ENCODE results near the gene PTPRD. TPM values are rescaled to one million over a fixed set of nuclear protein-coding genes. Genes with fewer than 3 reads are reported as not detected.

The PTPRD gene
- total and polyA plus RNA-seq, 2 experiments from 2014 or later = 11.5 to 58.0 TPM

DNA sequence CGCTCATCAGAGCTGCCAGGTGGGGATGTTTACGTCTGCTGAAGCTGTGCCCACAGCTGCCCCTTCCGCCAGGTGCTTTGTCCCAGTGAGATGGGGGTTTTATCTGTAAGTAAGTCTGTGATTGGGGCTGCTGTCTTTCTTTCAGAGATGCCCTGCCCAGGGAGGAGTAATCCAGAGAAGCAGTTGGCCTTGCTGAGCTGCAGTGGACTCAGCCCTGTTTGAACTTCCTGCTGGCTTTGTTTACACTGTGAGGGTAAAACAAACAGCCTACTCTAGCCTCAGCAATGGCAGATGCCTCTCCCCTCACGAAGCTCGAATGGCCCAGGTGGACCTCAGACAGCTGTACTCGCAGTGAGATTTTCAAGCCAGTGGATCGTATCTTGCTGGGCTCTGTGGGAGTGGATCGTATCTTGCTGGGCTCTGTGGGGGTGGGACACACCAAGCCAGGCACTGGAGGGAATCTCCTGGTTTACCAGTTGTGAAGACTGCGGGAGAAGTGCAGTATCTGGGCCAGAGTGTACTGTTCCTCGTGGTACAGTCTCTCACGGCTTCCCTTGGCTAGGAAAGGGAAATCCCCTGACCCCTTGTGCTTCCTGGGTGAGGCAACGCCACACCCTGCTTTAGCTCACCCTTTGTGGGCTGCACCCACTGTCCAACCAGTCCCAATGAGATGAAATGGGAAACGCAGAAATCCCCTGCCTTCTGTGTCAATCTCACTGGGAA is 2283.1 kb downstream of the PTPRD start:
- Mint-ChIP-seq H3K27ac (no peak overlapping the region), H3K9me3 (no peaks in the 10 kb centered on the region), H3K36me3 (ENCODE audit: low read depth) (peaks cover 10% of the 10 kb centered on the region; the same call in 2 of the 3 replicates), H3K27me3 (ENCODE audit: insufficient read depth, low read depth, poor library complexity) (no peaks in the 10 kb centered on the region), H3K4me3 (no peak overlapping the region), H3K4me1 (no peaks in the 10 kb centered on the region; the same call in 1 of the 3 replicates)
- no peaks in the 10 kb centered on the region for H3K79me2 ChIP-seq (replicated peaks; ENCODE audit: insufficient read depth)
- H3K36me3 ChIP-seq (ENCODE audit: insufficient read depth) = no peaks in the 10 kb centered on the region
- H3K4me3 ChIP-seq = no peak overlapping the region
- no peak overlapping the region for H3K27ac ChIP-seq (ENCODE audit: low read depth)
- H3F3A ChIP-seq (replicated peaks; ENCODE audit: low read depth) = no peaks in the 10 kb centered on the region
- ATAC-seq (peak; percentile 84), DNase-seq (ENCODE audit: low spot score) (peak; percentile 37)
- H3K4me1 ChIP-seq (ENCODE audit: insufficient read depth) = no peaks in the 10 kb centered on the region
- no peak overlapping the region for H2AFZ ChIP-seq
- H3K27me3 ChIP-seq (ENCODE audit: insufficient read depth) = no peaks in the 10 kb centered on the region
- TF ChIP-seq EZH2phosphoT487 (IDR thresholded peaks at IDR 0.05; ENCODE audit: unreplicated experiment) = no peak
- H3K4me2 ChIP-seq = no peak overlapping the region
- H3K9me2 ChIP-seq (ENCODE audit: insufficient read depth) = 0 out of 2 replicates have a peak, but pooled peaks cover 6% of the 10 kb centered on the region
- no peaks in the 10 kb centered on the region for H4K20me1 ChIP-seq (replicated peaks; ENCODE audit: insufficient read depth)

DNA sequence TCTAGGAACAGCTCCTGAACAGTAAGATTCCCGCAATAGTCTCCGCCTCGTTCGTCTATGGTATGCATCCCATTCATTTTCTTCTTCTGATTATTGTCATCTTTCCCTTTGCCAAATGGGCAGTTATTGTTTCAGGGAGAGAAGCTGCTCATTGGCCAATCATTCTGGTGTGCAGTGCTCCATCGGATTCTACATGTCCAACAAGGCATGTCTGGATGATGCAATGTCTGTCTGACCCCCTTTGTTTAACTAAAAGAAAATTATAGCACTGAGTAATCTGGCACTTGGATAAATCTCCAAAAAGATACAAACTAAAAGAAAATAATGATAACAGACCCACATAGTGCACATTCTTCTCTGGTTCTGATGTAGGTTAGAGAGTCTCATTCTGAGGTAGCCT is 2297.6 kb downstream of the PTPRD start:
- Histone ChIP-seq H2AFZ (no peak overlapping the region), H3K27ac (ENCODE audit: low read depth) (no peak overlapping the region), H3K4me3 (no peak overlapping the region), H3K79me2 (replicated peaks; ENCODE audit: insufficient read depth) (no peaks in the 10 kb centered on the region), H3F3A (replicated peaks; ENCODE audit: low read depth) (no peaks in the 10 kb centered on the region), H3K4me1 (ENCODE audit: insufficient read depth) (no peaks in the 10 kb centered on the region), H3K36me3 (ENCODE audit: insufficient read depth) (no peaks in the 10 kb centered on the region), H3K27me3 (ENCODE audit: insufficient read depth) (no peaks in the 10 kb centered on the region), H4K20me1 (replicated peaks; ENCODE audit: insufficient read depth) (no peaks in the 10 kb centered on the region), H3K4me2 (no peak overlapping the region), H3K9me2 (ENCODE audit: insufficient read depth) (no peaks in the 10 kb centered on the region)
- no peak for ATAC-seq
- H3K36me3 Mint-ChIP-seq (ENCODE audit: low read depth) = no peaks in the 10 kb centered on the region
- TF ChIP-seq, protein P1, sequence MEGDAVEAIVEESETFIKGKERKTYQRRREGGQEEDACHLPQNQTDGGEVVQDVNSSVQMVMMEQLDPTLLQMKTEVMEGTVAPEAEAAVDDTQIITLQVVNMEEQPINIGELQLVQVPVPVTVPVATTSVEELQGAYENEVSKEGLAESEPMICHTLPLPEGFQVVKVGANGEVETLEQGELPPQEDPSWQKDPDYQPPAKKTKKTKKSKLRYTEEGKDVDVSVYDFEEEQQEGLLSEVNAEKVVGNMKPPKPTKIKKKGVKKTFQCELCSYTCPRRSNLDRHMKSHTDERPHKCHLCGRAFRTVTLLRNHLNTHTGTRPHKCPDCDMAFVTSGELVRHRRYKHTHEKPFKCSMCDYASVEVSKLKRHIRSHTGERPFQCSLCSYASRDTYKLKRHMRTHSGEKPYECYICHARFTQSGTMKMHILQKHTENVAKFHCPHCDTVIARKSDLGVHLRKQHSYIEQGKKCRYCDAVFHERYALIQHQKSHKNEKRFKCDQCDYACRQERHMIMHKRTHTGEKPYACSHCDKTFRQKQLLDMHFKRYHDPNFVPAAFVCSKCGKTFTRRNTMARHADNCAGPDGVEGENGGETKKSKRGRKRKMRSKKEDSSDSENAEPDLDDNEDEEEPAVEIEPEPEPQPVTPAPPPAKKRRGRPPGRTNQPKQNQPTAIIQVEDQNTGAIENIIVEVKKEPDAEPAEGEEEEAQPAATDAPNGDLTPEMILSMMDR (conservative IDR thresholded peaks at IDR 0.05; ENCODE audit: low read depth in 2 of 2) = no peak
- no peaks in the 10 kb centered on the region for H3K27me3 Mint-ChIP-seq (ENCODE audit: insufficient read depth, low read depth, poor library complexity)
- no peak overlapping the region for H3K4me3 Mint-ChIP-seq
- no peaks in the 10 kb centered on the region for H3K9me3 Mint-ChIP-seq
- DNase-seq (ENCODE audit: low spot score) = no peak
- no peak overlapping the region; the same call in 1 of the 2 replicates for H3K27ac Mint-ChIP-seq
- no peaks in the 10 kb centered on the region for H3K4me1 Mint-ChIP-seq

DNA sequence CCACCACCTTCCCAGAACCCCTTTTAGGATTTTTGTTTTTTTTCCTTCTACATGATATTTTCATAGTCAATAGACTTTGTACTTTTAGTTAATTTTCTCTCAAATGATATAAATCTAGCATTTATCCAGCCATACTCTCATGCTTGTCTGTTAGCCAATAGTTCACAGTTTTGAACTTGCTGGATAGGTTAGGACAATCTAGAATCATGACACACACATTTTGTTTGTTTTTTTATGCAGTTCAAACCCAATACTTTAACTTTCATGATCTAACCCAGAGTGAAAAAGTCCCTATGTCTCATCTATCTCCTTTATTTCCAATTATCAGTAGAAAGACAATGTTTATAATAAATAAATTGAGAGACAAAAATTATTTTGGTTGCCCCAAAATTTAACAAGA is 2303.5 kb downstream of the PTPRD start:
- Histone ChIP-seq H3K79me2 (replicated peaks; ENCODE audit: insufficient read depth) (no peaks in the 10 kb centered on the region), H3K27ac (ENCODE audit: low read depth) (no peak overlapping the region), H3K4me2 (no peak overlapping the region), H3K27me3 (ENCODE audit: insufficient read depth) (no peaks in the 10 kb centered on the region), H3K4me3 (no peak overlapping the region), H4K20me1 (replicated peaks; ENCODE audit: insufficient read depth) (no peaks in the 10 kb centered on the region), H3K9me2 (ENCODE audit: insufficient read depth) (no peaks in the 10 kb centered on the region), H3K4me1 (ENCODE audit: insufficient read depth) (no peaks in the 10 kb centered on the region), H3F3A (replicated peaks; ENCODE audit: low read depth) (no peaks in the 10 kb centered on the region), H2AFZ (no peak overlapping the region), H3K36me3 (ENCODE audit: insufficient read depth) (no peaks in the 10 kb centered on the region)
- Mint-ChIP-seq H3K4me1 (no peaks in the 10 kb centered on the region), H3K9me3 (no peaks in the 10 kb centered on the region), H3K27me3 (ENCODE audit: insufficient read depth, low read depth, poor library complexity) (peaks cover 3% of the 10 kb centered on the region), H3K36me3 (ENCODE audit: low read depth) (no peaks in the 10 kb centered on the region), H3K27ac (no peak overlapping the region), H3K4me3 (no peak overlapping the region)
- no peak for DNase-seq (ENCODE audit: low spot score)
- no peak for ATAC-seq
- TF ChIP-seq CREB1 (CRISPR knock-in tag; IDR thresholded peaks at IDR 0.05; ENCODE audit: low read depth) (no peak), EZH2 (IDR thresholded peaks at IDR 0.05; ENCODE audit: low read depth, unreplicated experiment) (no peak), EZH2phosphoT487 (IDR thresholded peaks at IDR 0.05; ENCODE audit: unreplicated experiment) (no peak)
- TF ChIP-seq, protein P2, sequence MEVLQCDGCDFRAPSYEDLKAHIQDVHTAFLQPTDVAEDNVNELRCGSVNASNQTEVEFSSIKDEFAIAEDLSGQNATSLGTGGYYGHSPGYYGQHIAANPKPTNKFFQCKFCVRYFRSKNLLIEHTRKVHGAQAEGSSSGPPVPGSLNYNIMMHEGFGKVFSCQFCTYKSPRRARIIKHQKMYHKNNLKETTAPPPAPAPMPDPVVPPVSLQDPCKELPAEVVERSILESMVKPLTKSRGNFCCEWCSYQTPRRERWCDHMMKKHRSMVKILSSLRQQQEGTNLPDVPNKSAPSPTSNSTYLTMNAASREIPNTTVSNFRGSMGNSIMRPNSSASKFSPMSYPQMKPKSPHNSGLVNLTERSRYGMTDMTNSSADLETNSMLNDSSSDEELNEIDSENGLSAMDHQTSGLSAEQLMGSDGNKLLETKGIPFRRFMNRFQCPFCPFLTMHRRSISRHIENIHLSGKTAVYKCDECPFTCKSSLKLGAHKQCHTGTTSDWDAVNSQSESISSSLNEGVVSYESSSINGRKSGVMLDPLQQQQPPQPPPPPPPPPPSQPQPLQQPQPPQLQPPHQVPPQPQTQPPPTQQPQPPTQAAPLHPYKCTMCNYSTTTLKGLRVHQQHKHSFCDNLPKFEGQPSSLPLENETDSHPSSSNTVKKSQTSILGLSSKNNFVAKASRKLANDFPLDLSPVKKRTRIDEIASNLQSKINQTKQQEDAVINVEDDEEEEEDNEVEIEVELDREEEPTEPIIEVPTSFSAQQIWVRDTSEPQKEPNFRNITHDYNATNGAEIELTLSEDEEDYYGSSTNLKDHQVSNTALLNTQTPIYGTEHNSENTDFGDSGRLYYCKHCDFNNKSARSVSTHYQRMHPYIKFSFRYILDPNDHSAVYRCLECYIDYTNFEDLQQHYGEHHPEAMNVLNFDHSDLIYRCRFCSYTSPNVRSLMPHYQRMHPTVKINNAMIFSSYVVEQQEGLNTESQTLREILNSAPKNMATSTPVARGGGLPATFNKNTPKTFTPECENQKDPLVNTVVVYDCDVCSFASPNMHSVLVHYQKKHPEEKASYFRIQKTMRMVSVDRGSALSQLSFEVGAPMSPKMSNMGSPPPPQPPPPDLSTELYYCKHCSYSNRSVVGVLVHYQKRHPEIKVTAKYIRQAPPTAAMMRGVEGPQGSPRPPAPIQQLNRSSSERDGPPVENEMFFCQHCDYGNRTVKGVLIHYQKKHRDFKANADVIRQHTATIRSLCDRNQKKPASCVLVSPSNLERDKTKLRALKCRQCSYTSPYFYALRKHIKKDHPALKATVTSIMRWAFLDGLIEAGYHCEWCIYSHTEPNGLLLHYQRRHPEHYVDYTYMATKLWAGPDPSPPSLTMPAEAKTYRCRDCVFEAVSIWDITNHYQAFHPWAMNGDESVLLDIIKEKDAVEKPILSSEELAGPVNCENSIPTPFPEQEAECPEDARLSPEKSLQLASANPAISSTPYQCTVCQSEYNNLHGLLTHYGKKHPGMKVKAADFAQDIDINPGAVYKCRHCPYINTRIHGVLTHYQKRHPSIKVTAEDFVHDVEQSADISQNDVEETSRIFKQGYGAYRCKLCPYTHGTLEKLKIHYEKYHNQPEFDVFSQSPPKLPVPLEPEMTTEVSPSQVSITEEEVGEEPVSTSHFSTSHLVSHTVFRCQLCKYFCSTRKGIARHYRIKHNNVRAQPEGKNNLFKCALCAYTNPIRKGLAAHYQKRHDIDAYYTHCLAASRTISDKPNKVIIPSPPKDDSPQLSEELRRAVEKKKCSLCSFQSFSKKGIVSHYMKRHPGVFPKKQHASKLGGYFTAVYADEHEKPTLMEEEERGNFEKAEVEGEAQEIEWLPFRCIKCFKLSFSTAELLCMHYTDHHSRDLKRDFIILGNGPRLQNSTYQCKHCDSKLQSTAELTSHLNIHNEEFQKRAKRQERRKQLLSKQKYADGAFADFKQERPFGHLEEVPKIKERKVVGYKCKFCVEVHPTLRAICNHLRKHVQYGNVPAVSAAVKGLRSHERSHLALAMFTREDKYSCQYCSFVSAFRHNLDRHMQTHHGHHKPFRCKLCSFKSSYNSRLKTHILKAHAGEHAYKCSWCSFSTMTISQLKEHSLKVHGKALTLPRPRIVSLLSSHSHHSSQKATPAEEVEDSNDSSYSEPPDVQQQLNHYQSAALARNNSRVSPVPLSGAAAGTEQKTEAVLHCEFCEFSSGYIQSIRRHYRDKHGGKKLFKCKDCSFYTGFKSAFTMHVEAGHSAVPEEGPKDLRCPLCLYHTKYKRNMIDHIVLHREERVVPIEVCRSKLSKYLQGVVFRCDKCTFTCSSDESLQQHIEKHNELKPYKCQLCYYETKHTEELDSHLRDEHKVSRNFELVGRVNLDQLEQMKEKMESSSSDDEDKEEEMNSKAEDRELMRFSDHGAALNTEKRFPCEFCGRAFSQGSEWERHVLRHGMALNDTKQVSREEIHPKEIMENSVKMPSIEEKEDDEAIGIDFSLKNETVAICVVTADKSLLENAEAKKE (CRISPR knock-in tag; IDR thresholded peaks at IDR 0.05) = no peak
- TF ChIP-seq, protein P3, sequence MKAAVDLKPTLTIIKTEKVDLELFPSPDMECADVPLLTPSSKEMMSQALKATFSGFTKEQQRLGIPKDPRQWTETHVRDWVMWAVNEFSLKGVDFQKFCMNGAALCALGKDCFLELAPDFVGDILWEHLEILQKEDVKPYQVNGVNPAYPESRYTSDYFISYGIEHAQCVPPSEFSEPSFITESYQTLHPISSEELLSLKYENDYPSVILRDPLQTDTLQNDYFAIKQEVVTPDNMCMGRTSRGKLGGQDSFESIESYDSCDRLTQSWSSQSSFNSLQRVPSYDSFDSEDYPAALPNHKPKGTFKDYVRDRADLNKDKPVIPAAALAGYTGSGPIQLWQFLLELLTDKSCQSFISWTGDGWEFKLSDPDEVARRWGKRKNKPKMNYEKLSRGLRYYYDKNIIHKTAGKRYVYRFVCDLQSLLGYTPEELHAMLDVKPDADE (IDR thresholded peaks at IDR 0.05) = no peak
